A673 (cell line): Measurements from ENCODE around the gene CSNK2A2. TPM values are rescaled to one million over a fixed set of nuclear protein-coding genes. Genes with fewer than 3 reads are reported as not detected.
A peak's percentile ranks its signal among the peaks of the same experiment; 100 is the strongest.

Experiments
- BruUV-seq: library from RNA; stranded (reverse); fragments of 400-500 nt; replicated peaks from 2 replicates; lab custom pipeline; 2021; lab: Mats Ljungman, UMichigan
- CTCF ChIA-PET: fragments of 300-600 bp; sonication (Branson Sonifier 250); formaldehyde crosslinking; loops from one replicate; lab custom pipeline; 2022; ENCODE audit warnings: antibody characterized with exemption; lab: Charles Lee
- POLR2A ChIA-PET: fragments of 300-600 bp; sonication (Branson Sonifier 250); formaldehyde crosslinking; loops from one replicate; lab custom pipeline; 2022; ENCODE audit warnings: antibody characterized with exemption; ENCODE audit not compliant: low non-redundant PET; lab: Charles Lee
- DNase-seq: peaks from one replicate; pipeline ENCODE4 v3.0.0-alpha.2; 2015; ENCODE audit warnings: low spot score
- H3K27ac ChIP-seq: fragments of 200-600 bp; sonication (generic); 2 replicates; pipeline ENCODE4 v1.5.1; 2016; ENCODE audit warnings: mixed run types, low read depth, mild to moderate bottlenecking, mixed read lengths, antibody characterized with exemption, low read length; ENCODE audit not compliant: poor library complexity, severe bottlenecking
- H3K27me3 ChIP-seq: fragments of 200-600 bp; sonication (generic); replicated peaks from 2 replicates; pipeline ENCODE4 v1.6.1; 2017; ENCODE audit warnings: mixed run types, low read depth, mild to moderate bottlenecking, mixed read lengths, antibody characterized with exemption, low read length; ENCODE audit not compliant: insufficient read depth, poor library complexity
- H3K36me3 ChIP-seq: fragments of 200-600 bp; sonication (generic); 2 replicates; pipeline ENCODE4 v1.6.1; 2016; ENCODE audit warnings: mixed run types, mild to moderate bottlenecking, mixed read lengths, antibody characterized with exemption, low read length; ENCODE audit not compliant: insufficient read depth, poor library complexity, severe bottlenecking
- H3K4me1 ChIP-seq: fragments of 200-600 bp; sonication (generic); 2 replicates; pipeline ENCODE4 v1.6.1; 2017; ENCODE audit warnings: mixed run types, mild to moderate bottlenecking, mixed read lengths, antibody characterized with exemption, low read length; ENCODE audit not compliant: insufficient read depth, poor library complexity, severe bottlenecking
- H3K4me3 ChIP-seq: fragments of 200-600 bp; sonication (generic); 2 replicates; pipeline ENCODE4 v1.5.1; 2016; ENCODE audit warnings: low read depth, mixed run types, mild to moderate bottlenecking, mixed read lengths, low read length; ENCODE audit not compliant: poor library complexity, severe bottlenecking
- H3K9me3 ChIP-seq: fragments of 200-600 bp; sonication (generic); 2 replicates; pipeline ENCODE4 v1.6.1; 2016; ENCODE audit warnings: mixed run types, low read depth, mild to moderate bottlenecking, mixed read lengths, antibody characterized with exemption, low read length; ENCODE audit not compliant: poor library complexity, severe bottlenecking
- CTCF ChIP-seq: fragments of 300-800, 200-600 bp; sonication (generic); conservative IDR thresholded peaks from 2 replicates; pipeline ENCODE4 v1.5.1; 2017; ENCODE audit warnings: low read depth, mild to moderate bottlenecking, antibody characterized with exemption, low read length, moderate library complexity, mixed read lengths
- EZH2 ChIP-seq: fragments of 200-600 bp; sonication (generic); IDR thresholded peaks from 2 replicates; pipeline ENCODE4 v1.6.1; 2017; ENCODE audit warnings: borderline replicate concordance, low read depth, mild to moderate bottlenecking, mixed read lengths, antibody characterized with exemption, low read length; ENCODE audit not compliant: poor library complexity, severe bottlenecking
- intact Hi-C: fragments of 100-400 bp; cut with micrococcal nuclease; formaldehyde crosslinking; loops from one replicate; pipeline ENCODE4 v1.10.0; 2022; ENCODE audit not compliant: unreplicated experiment
- total RNA-seq: library from RNA; stranded (reverse); gene quantifications from 2 replicates; pipeline ENCODE4 v1.2.3, GENCODE V29; 2021

CSNK2A2 gene
- total RNA-seq, 1 experiment from 2014 or later: 114 TPM

GRCh38 chr16:58127033-58127556 is 70.8 kb downstream of the CSNK2A2 start:
- Histone ChIP-seq H3K27ac (no peak overlapping the region), H3K36me3 (no peaks in the 10 kb centered on the region), H3K9me3 (no peaks in the 10 kb centered on the region), H3K27me3 (no peaks in the 10 kb centered on the region), H3K4me1 (peaks cover 36% of the 10 kb centered on the region), H3K4me3 (peak overlapping the region; percentile 95)
- CTCF ChIA-PET: interaction anchor here (0.6 kb wide), 1 partner anchor 475 kb away, joined by 10 read pairs; no protein-coding TSS in a partner anchor
- intact Hi-C loops: loop anchor here (10.0 kb wide), 2 partner anchors 358 to 552 kb away; no protein-coding TSS in a partner anchor
- TF ChIP-seq EZH2: no peak
- TF ChIP-seq CTCF: peak; percentile 55
- no TSS peak for BruUV-seq
- DNase-seq: peak; percentile 52
- POLR2A ChIA-PET: no interaction called here

- POLR2A ChIA-PET: no interaction called here
- Histone ChIP-seq H3K4me3 (peak overlapping the region; percentile 95), H3K27ac (no peak overlapping the region), H3K9me3 (no peaks in the 10 kb centered on the region), H3K36me3 (no peaks in the 10 kb centered on the region), H3K4me1 (peaks cover 42% of the 10 kb centered on the region), H3K27me3 (no peaks in the 10 kb centered on the region)
- DNase-seq: no peak
- no TSS peak for BruUV-seq
- CTCF ChIA-PET: interaction anchor here (0.6 kb wide), 1 partner anchor 475 kb away, joined by 10 read pairs; no protein-coding TSS in a partner anchor
- TF ChIP-seq EZH2 (no peak), CTCF (no peak)
- intact Hi-C loops: loop anchor here (10.0 kb wide), 2 partner anchors 358 to 552 kb away; no protein-coding TSS in a partner anchor
Measured at GRCh38 chr16:58126451-58126961, 71.4 kb downstream of the CSNK2A2 start.

- no peaks in the 10 kb centered on the region for H3K27me3 ChIP-seq
- TF ChIP-seq CTCF (no peak), EZH2 (no peak)
- H3K4me1 ChIP-seq: peaks cover 48% of the 10 kb centered on the region
- DNase-seq: no peak
- CTCF ChIA-PET: interaction anchor here (0.5 kb wide), 1 partner anchor 98 kb away, joined by 6 read pairs; no protein-coding TSS in a partner anchor
- no TSS peak for BruUV-seq
- H3K9me3 ChIP-seq: no peaks in the 10 kb centered on the region
- H3K36me3 ChIP-seq: no peaks in the 10 kb centered on the region
- H3K27ac ChIP-seq: no peak overlapping the region
- POLR2A ChIA-PET: no interaction called here
- H3K4me3 ChIP-seq: no peak overlapping the region
- intact Hi-C loops: loop anchor here (10.0 kb wide), 2 partner anchors 359 to 551 kb away; no protein-coding TSS in a partner anchor
Measured at GRCh38 chr16:58125781-58126335, 72.0 kb downstream of the CSNK2A2 start.
